Regular cardiac myocyte (primary cell): ENCODE results near the gene IL1RAP. TPM values are rescaled to one million over a fixed set of nuclear protein-coding genes. Genes with fewer than 3 reads are reported as not detected.

Experiments
- total RNA-seq: library from RNA; depleted of rRNA; stranded (reverse); fragments of >200 nt; gene quantifications from 2 replicates; pipeline ENCODE4 v1.2.3, GENCODE V29; 2014

Gene IL1RAP
- total RNA-seq = 11.9 and 32.7 TPM in 2 replicates

DNA sequence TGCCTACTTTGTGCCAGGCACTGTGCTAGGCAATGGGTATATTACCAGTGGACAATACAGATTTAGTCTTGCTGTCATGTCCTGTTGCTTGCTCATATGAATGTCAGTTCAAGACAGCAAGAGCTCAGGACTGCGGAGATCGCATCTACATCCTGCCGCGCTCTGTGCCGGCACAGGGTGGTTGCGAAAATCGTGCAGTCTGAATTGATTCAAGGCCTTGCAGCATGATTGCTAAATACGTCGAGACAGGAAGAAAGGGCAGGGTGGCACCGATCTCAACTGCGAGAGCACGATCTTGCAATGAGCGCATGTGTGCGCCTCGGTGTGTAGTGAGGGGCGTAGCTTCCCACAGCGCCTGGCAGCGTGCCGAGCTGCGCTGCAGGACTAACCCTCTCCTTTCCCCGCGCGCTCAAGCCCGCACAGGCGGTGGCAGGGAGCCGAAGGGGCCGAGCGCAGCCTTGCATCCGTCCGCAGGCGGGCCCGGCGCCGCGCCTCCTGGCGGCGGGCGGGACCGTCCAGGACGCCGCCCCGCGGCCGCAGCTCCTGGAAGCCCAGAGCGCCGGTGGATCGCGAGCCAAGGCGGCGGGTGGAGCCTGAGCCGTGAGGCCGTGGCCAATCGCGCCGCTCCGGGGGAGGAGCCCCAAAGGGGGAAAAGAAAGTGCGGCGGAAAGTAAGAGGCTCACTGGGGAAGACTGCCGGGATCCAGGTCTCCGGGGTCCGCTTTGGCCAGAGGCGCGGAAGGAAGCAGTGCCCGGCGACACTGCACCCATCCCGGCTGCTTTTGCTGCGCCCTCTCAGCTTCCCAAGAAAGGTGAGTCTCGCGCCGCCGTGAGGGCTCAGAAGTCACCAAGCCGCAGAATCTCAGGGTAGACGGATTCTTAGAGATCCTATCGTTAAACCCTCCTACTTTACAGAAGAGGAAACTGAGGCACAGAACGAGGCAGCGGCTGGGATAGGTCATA, at the start of gene IL1RAP:
IL1RAP (plus strand) TSS at position 677 of the 962 bp plus-strand sequence. CDS start 50,205 bp downstream, outside the sequence.

Other genes with a start within 250 kb of the IL1RAP start
- 0.38 and 2.0 TPM in 2 replicates for gene CLDN1, start 191.6 kb upstream of the IL1RAP start, total RNA-seq
- 0.38 and 0.56 TPM in 2 replicates for gene CLDN16, start 125.9 kb upstream of the IL1RAP start, total RNA-seq
- gene TMEM207, start 64.2 kb upstream of the IL1RAP start, total RNA-seq = not detected in 2 replicates